HepG2 (cell line): ENCODE measurements around the gene IZUMO4. TPM values are rescaled to one million over a fixed set of nuclear protein-coding genes. Genes with fewer than 3 reads are reported as not detected.

Experiments used
- CBFB ChIP-seq: sonication (generic); formaldehyde crosslinking; IDR thresholded peaks from 2 replicates; pipeline ENCODE4 v1.4.0; 2020; ENCODE audit warnings: missing genetic modification reagents
- CCAR2 ChIP-seq: fragments of 200-400 bp; formaldehyde crosslinking; optimal IDR thresholded peaks from 2 replicates; pipeline ENCODE3; 2018; ENCODE audit warnings: low read depth, mild to moderate bottlenecking, low read length, moderate library complexity
- CCDC6 ChIP-seq: sonication (generic); formaldehyde crosslinking; IDR thresholded peaks from 2 replicates; pipeline ENCODE4 v1.8.1; 2022; ENCODE audit warnings: mild to moderate bottlenecking, missing genetic modification reagents, moderate library complexity
- EZH2 ChIP-seq: conservative IDR thresholded peaks from 2 replicates; pipeline ENCODE4 v1.6.1; 2012; ENCODE audit warnings: mild to moderate bottlenecking, low read depth, low read length, moderate library complexity
- HDAC1 ChIP-seq: sonication (generic); formaldehyde crosslinking; IDR thresholded peaks from 2 replicates; pipeline ENCODE4 v1.5.1; 2020; ENCODE audit warnings: mild to moderate bottlenecking, missing genetic modification reagents
- IRX3 ChIP-seq: sonication (generic); formaldehyde crosslinking; IDR thresholded peaks from 2 replicates; pipeline ENCODE4 v1.8.1; 2023; ENCODE audit warnings: mild to moderate bottlenecking, low read depth, missing genetic modification reagents, borderline replicate concordance
- KDM5A ChIP-seq: fragments of 200-600 bp; sonication (generic); IDR thresholded peaks from 2 replicates; pipeline ENCODE4 v1.7.0; 2018; ENCODE audit warnings: antibody characterized with exemption, mild to moderate bottlenecking, low read length, borderline replicate concordance
- MIER3 ChIP-seq: IDR thresholded peaks from 2 replicates; pipeline ENCODE4 v1.6.1; 2016; ENCODE audit warnings: missing compliant biosample characterization, borderline replicate concordance
- NFYB ChIP-seq: sonication (generic); formaldehyde crosslinking; IDR thresholded peaks from 2 replicates; pipeline ENCODE4 v1.4.0; 2020; ENCODE audit warnings: missing genetic modification reagents
- PAWR ChIP-seq: sonication (generic); formaldehyde crosslinking; IDR thresholded peaks from 2 replicates; pipeline ENCODE4 v1.4.0; 2020; ENCODE audit warnings: missing genetic modification reagents, mild to moderate bottlenecking, borderline replicate concordance
- RBM39 ChIP-seq: fragments of 200-400 bp; formaldehyde crosslinking; IDR thresholded peaks from one replicate; pipeline ENCODE4 v1.6.1; 2018; ENCODE audit warnings: antibody characterized with exemption, mild to moderate bottlenecking, low read depth, low read length; ENCODE audit not compliant: poor library complexity, severe bottlenecking
- SATB2 ChIP-seq: sonication (generic); formaldehyde crosslinking; IDR thresholded peaks from 2 replicates; pipeline ENCODE4 v1.5.0; 2020; ENCODE audit warnings: missing genetic modification reagents
- SNAI1 ChIP-seq: sonication (generic); formaldehyde crosslinking; IDR thresholded peaks from 2 replicates; pipeline ENCODE4 v1.5.0; 2020; ENCODE audit warnings: mild to moderate bottlenecking, missing genetic modification reagents, borderline replicate concordance
- TCF7 ChIP-seq: sonication (generic); IDR thresholded peaks from 2 replicates; pipeline ENCODE4 v1.6.1; 2016; ENCODE audit warnings: antibody characterized with exemption, low read depth
- TMF1 ChIP-seq: sonication (generic); formaldehyde crosslinking; IDR thresholded peaks from 2 replicates; pipeline ENCODE4 v1.8.1; 2022; ENCODE audit warnings: low read depth, missing genetic modification reagents
- TRIM24 ChIP-seq: sonication (generic); formaldehyde crosslinking; IDR thresholded peaks from 2 replicates; pipeline ENCODE4 v1.8.0; 2022; ENCODE audit warnings: mild to moderate bottlenecking, missing genetic modification reagents
- ZFP82 ChIP-seq: sonication (generic); formaldehyde crosslinking; IDR thresholded peaks from 2 replicates; pipeline ENCODE4 v1.5.1; 2020; ENCODE audit warnings: mild to moderate bottlenecking, missing genetic modification reagents, borderline replicate concordance
- ZNF3 ChIP-seq: IDR thresholded peaks from 2 replicates; pipeline ENCODE4 v1.7.0; 2017; ENCODE audit warnings: inconsistent platforms
- ZNF558 ChIP-seq: sonication (generic); formaldehyde crosslinking; IDR thresholded peaks from 2 replicates; pipeline ENCODE4 v1.9.0; 2022; ENCODE audit warnings: mild to moderate bottlenecking, missing genetic modification reagents, borderline replicate concordance
- ZNF713 ChIP-seq: sonication (generic); formaldehyde crosslinking; IDR thresholded peaks from 2 replicates; pipeline ENCODE4 v1.4.0; 2020; ENCODE audit warnings: mild to moderate bottlenecking, missing genetic modification reagents
- ZNF720 ChIP-seq: sonication (generic); formaldehyde crosslinking; IDR thresholded peaks from 2 replicates; pipeline ENCODE4 v1.4.0; 2020; ENCODE audit warnings: missing genetic modification reagents
- ZSCAN31 ChIP-seq: sonication (generic); formaldehyde crosslinking; IDR thresholded peaks from 2 replicates; pipeline ENCODE4 v1.5.0; 2020; ENCODE audit warnings: low read depth, mild to moderate bottlenecking, missing genetic modification reagents
- ZZZ3 ChIP-seq: sonication (generic); formaldehyde crosslinking; IDR thresholded peaks from 2 replicates; pipeline ENCODE4 v1.4.0; 2020; ENCODE audit warnings: missing genetic modification reagents, mild to moderate bottlenecking, borderline replicate concordance
- polyA plus RNA-seq, 8 experiments: library from polyadenylated mRNA; depleted of rRNA in 3 of 8; stranded (reverse) in 7 of 8; unstranded in 1 of 8; fragments of >200 nt; fragmentation: Illumina TruSeq in 4 of 8; extraction: Trizol in 4 of 8; gene quantifications; 2 replicates each; pipeline versions ENCODE4 v1.2.1 to v1.2.3, GENCODE V29; 2011 to 2016; ENCODE audit warnings: low read depth in 4 of 8, missing spikeins in 1 of 8, mixed read lengths in 1 of 8; ENCODE audit not compliant: insufficient read depth in 1 of 8
- total RNA-seq, 5 experiments: library from RNA; depleted of rRNA; stranded (reverse); fragments of >200 nt; fragmentation: Illumina TruSeq; extraction: Trizol; gene quantifications; 2 replicates each; pipeline ENCODE4 v1.2.3, GENCODE V29; 2016; ENCODE audit warnings: low read depth in 1 of 5
- TF ChIP-seq, protein P1 (sequence below): IDR thresholded peaks from 2 replicates; pipeline ENCODE4 v1.6.1; 2012; ENCODE audit warnings: low read depth, low read length, improper control_type of control experiment
- TF ChIP-seq, protein P2 (sequence below): sonication (generic); formaldehyde crosslinking; IDR thresholded peaks from 2 replicates; pipeline ENCODE4 v1.4.0; 2020; ENCODE audit warnings: missing genetic modification reagents
- TF ChIP-seq, protein P3 (sequence below): sonication (generic); formaldehyde crosslinking; IDR thresholded peaks from 2 replicates; pipeline ENCODE4 v1.4.0; 2020; ENCODE audit warnings: missing genetic modification reagents

IZUMO4 gene
- total and polyA plus RNA-seq, 2 of the 13 experiments (the other 11 are each of a cell fraction or from before 2014, with no cell fraction given), result 0.77 to 3.9 TPM

DNA sequence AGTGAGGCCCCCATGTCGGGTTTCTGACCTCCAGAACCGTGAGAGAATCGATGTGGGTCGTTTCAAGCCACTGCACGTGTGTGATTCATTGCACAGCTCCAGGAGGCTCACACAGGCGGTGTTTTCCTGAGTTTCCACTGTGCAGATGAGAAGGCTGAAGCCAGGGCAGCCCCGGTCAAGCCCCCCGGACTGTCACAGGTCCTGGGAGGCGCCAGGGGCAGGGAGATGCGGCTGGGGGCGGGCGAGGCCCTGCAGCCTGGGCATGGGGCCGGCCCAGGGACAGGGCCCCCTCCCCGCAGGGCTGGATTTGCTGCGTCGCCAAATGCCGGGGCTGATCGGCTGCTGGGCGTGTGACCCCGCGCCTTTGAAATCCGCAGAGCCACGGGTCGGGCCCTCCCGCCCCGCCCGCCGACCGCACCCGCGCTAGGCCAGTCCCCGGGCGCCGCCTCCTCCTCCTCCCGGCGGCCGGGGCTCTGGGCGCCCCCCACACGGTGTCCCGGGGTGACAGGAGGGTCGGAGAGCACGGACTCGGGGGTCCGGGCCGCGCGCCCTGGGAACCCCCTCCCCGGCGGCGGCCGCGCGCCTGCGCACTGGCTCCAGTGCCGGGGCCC is 35.7 kb upstream of the IZUMO4 start (continued):
- TF ChIP-seq ZNF720 (CRISPR knock-in tag) (no peak), SNAI1 (no peak), ZNF558 (CRISPR knock-in tag) (0 out of 2 replicates have a peak, but pooled peaks have one; percentile 74), ZFP82 (CRISPR knock-in tag) (no peak), CBFB (CRISPR knock-in tag) (no peak), TCF7 (0 out of 2 replicates have a peak, but pooled peaks have one; percentile 5), RBM39 (peak; percentile 63), KDM5A (no peak; the same call in 1 of the 2 replicates), ZNF3 (no peak), IRX3 (CRISPR knock-in tag) (no peak), ZZZ3 (CRISPR knock-in tag) (no peak), CCDC6 (CRISPR knock-in tag) (0 out of 2 replicates have a peak, but pooled peaks have one; percentile 2), HDAC1 (CRISPR knock-in tag) (no peak), PAWR (CRISPR knock-in tag) (no peak), SATB2 (CRISPR knock-in tag) (no peak), MIER3 (no peak), TRIM24 (CRISPR knock-in tag) (no peak), EZH2 (no peak), CCAR2 (no peak), NFYB (CRISPR knock-in tag) (no peak), TMF1 (CRISPR knock-in tag) (no peak), ZSCAN31 (CRISPR knock-in tag) (peak; percentile 48; the same call in 1 of the 2 replicates), ZNF713 (CRISPR knock-in tag) (no peak)
- TF ChIP-seq, protein P1, sequence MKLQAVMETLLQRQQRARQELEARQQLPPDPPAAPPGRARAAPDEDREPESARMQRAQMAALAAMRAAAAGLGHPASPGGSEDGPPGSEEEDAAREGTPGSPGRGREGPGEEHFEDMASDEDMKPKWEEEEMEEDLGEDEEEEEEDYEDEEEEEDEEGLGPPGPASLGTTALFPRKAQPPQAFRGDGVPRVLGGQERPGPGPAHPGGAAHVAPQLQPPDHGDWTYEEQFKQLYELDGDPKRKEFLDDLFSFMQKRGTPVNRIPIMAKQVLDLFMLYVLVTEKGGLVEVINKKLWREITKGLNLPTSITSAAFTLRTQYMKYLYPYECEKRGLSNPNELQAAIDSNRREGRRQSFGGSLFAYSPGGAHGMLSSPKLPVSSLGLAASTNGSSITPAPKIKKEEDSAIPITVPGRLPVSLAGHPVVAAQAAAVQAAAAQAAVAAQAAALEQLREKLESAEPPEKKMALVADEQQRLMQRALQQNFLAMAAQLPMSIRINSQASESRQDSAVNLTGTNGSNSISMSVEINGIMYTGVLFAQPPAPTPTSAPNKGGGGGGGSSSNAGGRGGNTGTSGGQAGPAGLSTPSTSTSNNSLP, result no peak
- TF ChIP-seq, protein P2, sequence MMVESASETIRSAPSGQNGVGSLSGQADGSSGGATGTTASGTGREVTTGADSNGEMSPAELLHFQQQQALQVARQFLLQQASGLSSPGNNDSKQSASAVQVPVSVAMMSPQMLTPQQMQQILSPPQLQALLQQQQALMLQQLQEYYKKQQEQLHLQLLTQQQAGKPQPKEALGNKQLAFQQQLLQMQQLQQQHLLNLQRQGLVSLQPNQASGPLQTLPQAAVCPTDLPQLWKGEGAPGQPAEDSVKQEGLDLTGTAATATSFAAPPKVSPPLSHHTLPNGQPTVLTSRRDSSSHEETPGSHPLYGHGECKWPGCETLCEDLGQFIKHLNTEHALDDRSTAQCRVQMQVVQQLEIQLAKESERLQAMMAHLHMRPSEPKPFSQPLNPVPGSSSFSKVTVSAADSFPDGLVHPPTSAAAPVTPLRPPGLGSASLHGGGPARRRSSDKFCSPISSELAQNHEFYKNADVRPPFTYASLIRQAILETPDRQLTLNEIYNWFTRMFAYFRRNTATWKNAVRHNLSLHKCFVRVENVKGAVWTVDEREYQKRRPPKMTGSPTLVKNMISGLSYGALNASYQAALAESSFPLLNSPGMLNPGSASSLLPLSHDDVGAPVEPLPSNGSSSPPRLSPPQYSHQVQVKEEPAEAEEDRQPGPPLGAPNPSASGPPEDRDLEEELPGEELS, result no peak
- TF ChIP-seq, protein P3, sequence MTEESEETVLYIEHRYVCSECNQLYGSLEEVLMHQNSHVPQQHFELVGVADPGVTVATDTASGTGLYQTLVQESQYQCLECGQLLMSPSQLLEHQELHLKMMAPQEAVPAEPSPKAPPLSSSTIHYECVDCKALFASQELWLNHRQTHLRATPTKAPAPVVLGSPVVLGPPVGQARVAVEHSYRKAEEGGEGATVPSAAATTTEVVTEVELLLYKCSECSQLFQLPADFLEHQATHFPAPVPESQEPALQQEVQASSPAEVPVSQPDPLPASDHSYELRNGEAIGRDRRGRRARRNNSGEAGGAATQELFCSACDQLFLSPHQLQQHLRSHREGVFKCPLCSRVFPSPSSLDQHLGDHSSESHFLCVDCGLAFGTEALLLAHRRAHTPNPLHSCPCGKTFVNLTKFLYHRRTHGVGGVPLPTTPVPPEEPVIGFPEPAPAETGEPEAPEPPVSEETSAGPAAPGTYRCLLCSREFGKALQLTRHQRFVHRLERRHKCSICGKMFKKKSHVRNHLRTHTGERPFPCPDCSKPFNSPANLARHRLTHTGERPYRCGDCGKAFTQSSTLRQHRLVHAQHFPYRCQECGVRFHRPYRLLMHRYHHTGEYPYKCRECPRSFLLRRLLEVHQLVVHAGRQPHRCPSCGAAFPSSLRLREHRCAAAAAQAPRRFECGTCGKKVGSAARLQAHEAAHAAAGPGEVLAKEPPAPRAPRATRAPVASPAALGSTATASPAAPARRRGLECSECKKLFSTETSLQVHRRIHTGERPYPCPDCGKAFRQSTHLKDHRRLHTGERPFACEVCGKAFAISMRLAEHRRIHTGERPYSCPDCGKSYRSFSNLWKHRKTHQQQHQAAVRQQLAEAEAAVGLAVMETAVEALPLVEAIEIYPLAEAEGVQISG (CRISPR knock-in tag), result peak; percentile 33; the same call in 1 of the 2 replicates
